ENCODE measurements around the gene ABCC1. TPM values are rescaled to one million over a fixed set of nuclear protein-coding genes. Genes with fewer than 3 reads are reported as not detected.

Gene ABCC1
- total and polyA plus RNA-seq, 3 donors from 2014 or later, result 54.7 to 90.6 (median 88.0) TPM

DNA sequence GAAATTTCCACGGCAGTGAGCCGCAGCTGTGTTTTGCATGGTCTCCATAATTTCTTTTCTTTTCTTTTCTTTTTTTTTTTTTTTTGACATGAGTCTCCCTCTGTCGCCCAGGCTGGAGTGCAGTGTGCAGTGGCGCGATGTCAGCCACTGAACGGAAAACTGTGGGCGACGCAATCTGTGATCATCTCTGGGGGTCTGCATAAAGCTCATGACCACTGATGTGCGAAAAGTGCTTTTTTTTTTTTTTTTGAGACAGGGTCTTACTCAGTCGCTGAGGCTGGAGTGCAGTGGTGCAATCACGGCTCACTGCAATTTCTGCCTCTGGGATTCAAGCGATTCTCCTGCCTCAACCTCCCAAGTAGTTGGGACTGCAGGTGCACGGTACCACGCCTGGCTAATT lies 156.2 kb downstream of the ABCC1 start:
- Histone ChIP-seq H3K27ac (no peak overlapping the region), H3K27me3 (no peaks in the 10 kb centered on the region), H3K36me3 (ENCODE audit: low read depth, missing control alignments) (no peaks in the 10 kb centered on the region), H3K9me3 (no peaks in the 10 kb centered on the region), H3K4me3 (no peak overlapping the region), H3K4me1 (no peaks in the 10 kb centered on the region)
- no peak for DNase-seq
- TF ChIP-seq, protein P1, sequence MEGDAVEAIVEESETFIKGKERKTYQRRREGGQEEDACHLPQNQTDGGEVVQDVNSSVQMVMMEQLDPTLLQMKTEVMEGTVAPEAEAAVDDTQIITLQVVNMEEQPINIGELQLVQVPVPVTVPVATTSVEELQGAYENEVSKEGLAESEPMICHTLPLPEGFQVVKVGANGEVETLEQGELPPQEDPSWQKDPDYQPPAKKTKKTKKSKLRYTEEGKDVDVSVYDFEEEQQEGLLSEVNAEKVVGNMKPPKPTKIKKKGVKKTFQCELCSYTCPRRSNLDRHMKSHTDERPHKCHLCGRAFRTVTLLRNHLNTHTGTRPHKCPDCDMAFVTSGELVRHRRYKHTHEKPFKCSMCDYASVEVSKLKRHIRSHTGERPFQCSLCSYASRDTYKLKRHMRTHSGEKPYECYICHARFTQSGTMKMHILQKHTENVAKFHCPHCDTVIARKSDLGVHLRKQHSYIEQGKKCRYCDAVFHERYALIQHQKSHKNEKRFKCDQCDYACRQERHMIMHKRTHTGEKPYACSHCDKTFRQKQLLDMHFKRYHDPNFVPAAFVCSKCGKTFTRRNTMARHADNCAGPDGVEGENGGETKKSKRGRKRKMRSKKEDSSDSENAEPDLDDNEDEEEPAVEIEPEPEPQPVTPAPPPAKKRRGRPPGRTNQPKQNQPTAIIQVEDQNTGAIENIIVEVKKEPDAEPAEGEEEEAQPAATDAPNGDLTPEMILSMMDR (IDR thresholded peaks at IDR 0.05), result no peak
- no peak for TF ChIP-seq POLR2A (IDR thresholded peaks at IDR 0.05)
- WGBS, 2 donors, result 86% methylated on average over 14 of the region's 14 CpGs
- intact Hi-C loops (cut with DNase I; ENCODE audit: low total_unique reads), result no loop called here

DNA sequence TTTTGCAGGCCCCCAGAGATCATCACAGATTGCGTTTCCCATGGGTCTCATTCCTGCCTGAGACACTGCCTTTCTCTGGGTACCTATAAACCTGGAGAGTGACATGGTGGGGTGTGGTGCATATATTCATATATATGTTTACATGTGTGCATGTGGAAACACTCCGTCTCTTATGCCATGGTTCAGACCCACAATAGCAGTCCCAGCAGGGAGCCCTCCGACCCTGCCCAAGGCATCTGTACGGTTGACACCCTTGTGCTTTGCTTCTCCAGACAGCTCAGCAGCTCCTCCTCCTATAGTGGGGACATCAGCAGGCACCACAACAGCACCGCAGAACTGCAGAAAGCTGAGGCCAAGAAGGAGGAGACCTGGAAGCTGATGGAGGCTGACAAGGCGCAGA lies 157.1 kb downstream of the ABCC1 start:
- TF ChIP-seq POLR2A (IDR thresholded peaks at IDR 0.05), result no peak
- TF ChIP-seq, protein P1 (IDR thresholded peaks at IDR 0.05), result no peak
- Histone ChIP-seq H3K9me3 (no peaks in the 10 kb centered on the region), H3K27me3 (no peaks in the 10 kb centered on the region), H3K36me3 (ENCODE audit: low read depth, missing control alignments) (no peaks in the 10 kb centered on the region), H3K27ac (no peak overlapping the region), H3K4me3 (no peak overlapping the region), H3K4me1 (no peaks in the 10 kb centered on the region)
- DNase-seq, result no peak
- WGBS, 2 donors, result 88 to 97% methylated on average over 6 of the region's 6 CpGs
- intact Hi-C loops (cut with DNase I; ENCODE audit: low total_unique reads), result no loop called here

GRCh38 chr16:16107839-16108238 lies 158.4 kb downstream of the ABCC1 start:
- H3K36me3 ChIP-seq (ENCODE audit: low read depth, missing control alignments), result no peaks in the 10 kb centered on the region
- WGBS, 2 donors, result 49 to 53% methylated on average over 6 of the region's 6 CpGs

GRCh38 chr16:16108759-16109158 lies 159.3 kb downstream of the ABCC1 start:
- intact Hi-C loops (cut with DNase I; ENCODE audit: low total_unique reads), result no loop called here
- H3K4me3 ChIP-seq, result no peak overlapping the region
- H3K27me3 ChIP-seq, result no peaks in the 10 kb centered on the region
- no peak overlapping the region for H3K27ac ChIP-seq
- no peaks in the 10 kb centered on the region for H3K4me1 ChIP-seq
- TF ChIP-seq POLR2A (IDR thresholded peaks at IDR 0.05), result no peak
- 83 to 85% methylated on average over 6 of the region's 6 CpGs for WGBS, 2 donors
- H3K36me3 ChIP-seq (ENCODE audit: low read depth, missing control alignments), result no peaks in the 10 kb centered on the region
- DNase-seq, result no peak
- no peaks in the 10 kb centered on the region for H3K9me3 ChIP-seq

More at GRCh38 chr16:16107839-16108238, 158.4 kb downstream of the ABCC1 start:
- no peak for DNase-seq
- Histone ChIP-seq H3K27me3 (no peaks in the 10 kb centered on the region), H3K27ac (peak overlapping the region in 1 of 2 donors; percentile 44), H3K4me1 (no peaks in the 10 kb centered on the region), H3K4me3 (no peak overlapping the region), H3K9me3 (no peaks in the 10 kb centered on the region)
- no peak for TF ChIP-seq POLR2A (IDR thresholded peaks at IDR 0.05)
- TF ChIP-seq, protein P1 (IDR thresholded peaks at IDR 0.05), result no peak
- intact Hi-C loops (cut with DNase I; ENCODE audit: low total_unique reads), result no loop called here

- WGBS, 2 donors, result 83 to 86% methylated on average over 8 of the region's 8 CpGs
- H3K9me3 ChIP-seq, result no peaks in the 10 kb centered on the region
- intact Hi-C loops (cut with DNase I; ENCODE audit: low total_unique reads), result no loop called here
- H3K36me3 ChIP-seq (ENCODE audit: low read depth, missing control alignments), result no peaks in the 10 kb centered on the region
- H3K4me1 ChIP-seq, result no peaks in the 10 kb centered on the region
- no peak overlapping the region for H3K27ac ChIP-seq
- no peaks in the 10 kb centered on the region for H3K27me3 ChIP-seq
- TF ChIP-seq POLR2A (IDR thresholded peaks at IDR 0.05), result no peak
- TF ChIP-seq, protein P1 (IDR thresholded peaks at IDR 0.05), result no peak
- DNase-seq, result no peak
- no peak overlapping the region for H3K4me3 ChIP-seq
Observed at GRCh38 chr16:16109453-16110110, 160.2 kb downstream of the ABCC1 start.
